GM13976 (cell line): Measurements from ENCODE around the gene PTPRM.

ENCODE experiments used
- DNase-seq: peaks from one replicate; pipeline ENCODE4 v3.0.0; 2012; ENCODE audit warnings: low spot score
- CTCF ChIP-seq: IDR thresholded peaks from 2 replicates; pipeline ENCODE4 v1.5.1; 2012; ENCODE audit warnings: borderline replicate concordance, mild to moderate bottlenecking; ENCODE audit not compliant: insufficient read depth; ENCODE audit errors: extremely low read depth, missing control alignments, control extremely low read depth
- in situ Hi-C: fragments of 300-500 bp; cut with MboI; formaldehyde crosslinking; loops from one replicate; pipeline ENCODE4 v1.12.0; 2022; ENCODE audit warnings: low sequenced_read_pairs, mixed read lengths, inconsistent platforms; ENCODE audit not compliant: unreplicated experiment

PTPRM gene

GRCh38 chr18:7914834-7915670 lies 347.9 kb downstream of the PTPRM start:
- no peak for TF ChIP-seq CTCF
- no peak for DNase-seq
- in situ Hi-C loops, result no loop called here

- no peak for TF ChIP-seq CTCF
- in situ Hi-C loops, result no loop called here
- DNase-seq, result no peak
Observed at GRCh38 chr18:7918701-7919100, 351.6 kb downstream of the PTPRM start.

- DNase-seq, result no peak
- in situ Hi-C loops, result no loop called here
- no peak for TF ChIP-seq CTCF
Observed at GRCh38 chr18:7919565-7919964, 352.4 kb downstream of the PTPRM start.

GRCh38 chr18:7921938-7922587 lies 354.9 kb downstream of the PTPRM start:
- no peak for DNase-seq
- no peak for TF ChIP-seq CTCF
- in situ Hi-C loops, result no loop called here

GRCh38 chr18:7923105-7923504 lies 356.0 kb downstream of the PTPRM start:
- no peak for TF ChIP-seq CTCF
- in situ Hi-C loops, result no loop called here
- DNase-seq, result no peak

- no peak for DNase-seq
- in situ Hi-C loops, result no loop called here
- TF ChIP-seq CTCF, result no peak
Observed at GRCh38 chr18:7924616-7925015, 357.5 kb downstream of the PTPRM start.
